Kidney (tissue), 14 donors: ENCODE data around the gene LMOD3. TPM values are rescaled to one million over a fixed set of nuclear protein-coding genes. Genes with fewer than 3 reads are reported as not detected.
A peak's percentile ranks its signal among the peaks of the same experiment; 100 is the strongest.

ENCODE experiments used
- DNase-seq, 5 donors: peaks; one replicate each; pipeline ENCODE4 v3.0.0-alpha.2; 2013 to 2020
- FAIRE-seq: peaks from 2 replicates; lab custom pipeline; 2012; peaks lifted over from hg19 to GRCh38; lab: Jason Lieb, UNC
- H3K27ac ChIP-seq, 2 donors: one replicate each; pipeline ENCODE4 v1.7.0; 2013; ENCODE audit warnings: low read depth in 2 of 2, low read length in 2 of 2, inconsistent platforms in 1 of 2
- H3K27me3 ChIP-seq: one replicate; pipeline ENCODE4 v1.7.1; 2013; ENCODE audit warnings: low read length, inconsistent platforms; ENCODE audit not compliant: control insufficient read depth, insufficient read depth
- H3K36me3 ChIP-seq, 3 donors: one replicate each; pipeline versions ENCODE4 v1.7.0 to v1.7.1; 2013; ENCODE audit warnings: low read length in 3 of 3, control low read depth in 1 of 3, inconsistent platforms in 1 of 3; ENCODE audit not compliant: insufficient read depth in 3 of 3, control insufficient read depth in 2 of 3
- H3K4me1 ChIP-seq, 3 donors: one replicate each; pipeline versions ENCODE4 v1.7.0 to v1.7.1; 2013; ENCODE audit warnings: low read length in 3 of 3, inconsistent platforms in 1 of 3, low read depth in 1 of 3; ENCODE audit not compliant: control insufficient read depth in 2 of 3, insufficient read depth in 2 of 3
- H3K4me3 ChIP-seq, 3 donors: one replicate each; pipeline versions ENCODE4 v1.7.0 to v1.8.1; 2013; ENCODE audit warnings: low read length in 3 of 3, control low read depth in 1 of 3, inconsistent platforms in 1 of 3
- H3K9ac ChIP-seq, 3 donors: one replicate each; pipeline versions ENCODE4 v1.7.0 to v1.7.1; 2013; ENCODE audit warnings: low read length in 3 of 3, control low read depth in 1 of 3, inconsistent platforms in 1 of 3
- H3K9me3 ChIP-seq, 3 donors: one replicate each; pipeline versions ENCODE4 v1.7.0 to v1.7.1; 2013; ENCODE audit warnings: low read length in 3 of 3, control low read depth in 1 of 3, inconsistent platforms in 1 of 3; ENCODE audit not compliant: control insufficient read depth in 2 of 3, insufficient read depth in 1 of 3
- intact Hi-C: fragments of 100-400 bp; cut with DNase I; formaldehyde crosslinking; loops from one replicate; pipeline ENCODE4 v1.11.1; 2022
- polyA plus RNA-seq: library from polyadenylated mRNA; stranded (reverse); fragments of 350-450 nt; fragmentation: Illumina TruSeq; extraction: RNeasy Lipid Tissue Mini Kit (QIAGEN cat#74804); gene quantifications from one replicate; pipeline ENCODE4 v1.2.3, GENCODE V29; 2014; ENCODE audit warnings: low read depth, low replicate concordance; ENCODE audit not compliant: insufficient read depth
- total RNA-seq: library from RNA; stranded (reverse); fragmentation: NEBNext Ultra II Directional; extraction: Animal tissue kit (Norgen Biotek cat#: 25700); gene quantifications from one replicate; pipeline ENCODE4 v1.2.1, GENCODE V29; 2021
- TF ChIP-seq, protein P1 (sequence below): IDR thresholded peaks from 3 replicates; pipeline ENCODE4 v1.5.1; 2012; ENCODE audit warnings: mild to moderate bottlenecking, moderate library complexity, borderline replicate concordance; ENCODE audit not compliant: insufficient read depth; ENCODE audit errors: extremely low read depth
- donor health status: control.
- donor health status: control.
- donor health status: control.
- donor health status: control.
- donor health status: control.
- donor health status: DM: yes; HTN: yes; CAD: no.
- donor health status: Normal renal cell carcinoma (clear cell type).

The LMOD3 gene
- total and polyA plus RNA-seq, 2 donors from 2014 or later: 0.09 to 0.28 TPM

DNA sequence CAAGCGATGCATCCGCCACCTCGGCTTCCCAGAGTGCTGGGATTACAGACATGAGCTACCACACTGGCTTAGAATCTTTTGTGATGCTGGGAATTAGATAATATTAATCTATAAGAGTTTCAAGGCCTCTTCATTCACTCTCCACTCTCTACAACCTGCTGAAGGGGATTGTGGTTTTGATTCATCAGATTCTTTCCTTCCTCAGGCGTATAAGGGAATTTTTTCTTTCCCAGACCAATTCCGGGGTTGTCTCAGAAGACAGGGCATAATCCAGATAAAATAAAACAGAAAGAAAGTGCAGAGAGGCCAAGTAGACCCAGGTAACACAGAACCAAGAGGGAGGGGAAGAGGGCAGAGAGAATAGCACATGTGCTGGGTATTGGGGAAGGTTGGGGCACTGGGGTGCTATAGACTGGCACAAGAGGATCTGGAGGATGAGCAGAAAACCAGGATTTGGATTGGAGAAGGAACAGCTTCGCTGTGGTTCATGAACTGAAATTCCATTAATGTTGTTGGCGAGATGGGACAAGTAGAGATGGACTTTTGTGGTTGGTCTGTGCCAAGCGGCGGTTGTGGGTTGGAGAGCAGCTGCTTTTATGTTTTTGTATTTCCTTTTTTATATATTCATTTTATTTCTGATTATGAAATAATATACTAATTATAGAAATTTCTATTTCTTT is 24.8 kb downstream of the LMOD3 start:
- H3K4me1 ChIP-seq: peaks cover 0 to 15% (median 10%) of the 10 kb centered on the region in 3 donors
- no peaks in the 10 kb centered on the region for H3K9me3 ChIP-seq
- FAIRE-seq (no peak), DNase-seq (no peak)
- no peak overlapping the region for H3K9ac ChIP-seq
- intact Hi-C loops: no loop called here
- peaks cover 0 to 9% (median 8%) of the 10 kb centered on the region in 3 donors for H3K36me3 ChIP-seq
- no peak overlapping the region for H3K27ac ChIP-seq
- H3K27me3 ChIP-seq: no peaks in the 10 kb centered on the region
- TF ChIP-seq, protein P1, sequence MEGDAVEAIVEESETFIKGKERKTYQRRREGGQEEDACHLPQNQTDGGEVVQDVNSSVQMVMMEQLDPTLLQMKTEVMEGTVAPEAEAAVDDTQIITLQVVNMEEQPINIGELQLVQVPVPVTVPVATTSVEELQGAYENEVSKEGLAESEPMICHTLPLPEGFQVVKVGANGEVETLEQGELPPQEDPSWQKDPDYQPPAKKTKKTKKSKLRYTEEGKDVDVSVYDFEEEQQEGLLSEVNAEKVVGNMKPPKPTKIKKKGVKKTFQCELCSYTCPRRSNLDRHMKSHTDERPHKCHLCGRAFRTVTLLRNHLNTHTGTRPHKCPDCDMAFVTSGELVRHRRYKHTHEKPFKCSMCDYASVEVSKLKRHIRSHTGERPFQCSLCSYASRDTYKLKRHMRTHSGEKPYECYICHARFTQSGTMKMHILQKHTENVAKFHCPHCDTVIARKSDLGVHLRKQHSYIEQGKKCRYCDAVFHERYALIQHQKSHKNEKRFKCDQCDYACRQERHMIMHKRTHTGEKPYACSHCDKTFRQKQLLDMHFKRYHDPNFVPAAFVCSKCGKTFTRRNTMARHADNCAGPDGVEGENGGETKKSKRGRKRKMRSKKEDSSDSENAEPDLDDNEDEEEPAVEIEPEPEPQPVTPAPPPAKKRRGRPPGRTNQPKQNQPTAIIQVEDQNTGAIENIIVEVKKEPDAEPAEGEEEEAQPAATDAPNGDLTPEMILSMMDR: no peak
- no peak overlapping the region for H3K4me3 ChIP-seq

DNA sequence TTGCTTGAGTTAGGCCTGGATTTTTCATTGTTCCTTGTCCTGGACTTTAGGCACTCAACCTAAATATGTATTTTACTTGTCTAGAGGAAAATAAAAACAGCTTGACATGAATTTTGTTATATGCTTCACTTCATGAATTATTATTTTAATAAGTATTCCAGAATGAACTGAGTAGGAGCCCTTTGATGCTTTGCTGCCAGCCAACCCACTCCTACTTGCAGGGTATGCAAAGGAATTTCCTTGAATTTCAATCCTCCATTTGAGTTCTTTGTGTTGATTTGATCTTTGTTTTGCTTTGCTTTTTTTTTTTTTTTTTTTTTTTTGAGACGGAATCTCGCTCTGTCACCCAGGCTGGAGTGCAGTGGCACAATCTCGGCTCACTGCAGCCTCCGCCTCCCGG is 26.1 kb downstream of the LMOD3 start:
- FAIRE-seq: no peak
- H3K9ac ChIP-seq: no peak overlapping the region
- intact Hi-C loops: no loop called here
- H3K27ac ChIP-seq: no peak overlapping the region
- H3K4me1 ChIP-seq: peaks cover 0 to 23% (median 14%) of the 10 kb centered on the region in 3 donors
- DNase-seq: no peak
- no peaks in the 10 kb centered on the region for H3K27me3 ChIP-seq
- TF ChIP-seq, protein P1: no peak
- no peaks in the 10 kb centered on the region for H3K36me3 ChIP-seq
- no peak overlapping the region for H3K4me3 ChIP-seq
- no peaks in the 10 kb centered on the region for H3K9me3 ChIP-seq

DNA sequence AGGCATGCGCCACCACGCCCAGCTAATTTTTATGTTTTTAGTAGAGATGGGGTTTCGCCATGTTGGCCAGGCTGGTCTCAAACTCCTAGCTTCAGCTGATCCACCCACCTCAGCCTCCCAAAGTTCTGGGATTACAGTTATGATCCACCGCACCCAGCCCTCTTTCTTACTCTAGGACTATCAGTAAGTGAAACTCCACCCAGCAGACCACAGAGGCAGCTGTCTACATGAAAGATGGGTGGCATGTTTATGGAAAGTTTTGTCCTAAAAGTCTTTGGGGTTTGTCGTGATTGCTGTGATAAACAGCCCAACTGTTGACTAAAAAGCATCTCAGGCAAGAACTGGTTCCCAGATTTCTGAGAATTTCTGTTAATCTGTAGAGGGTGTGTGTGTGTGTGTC is 26.8 kb downstream of the LMOD3 start:
- DNase-seq (no peak), FAIRE-seq (no peak)
- TF ChIP-seq, protein P1: no peak
- Histone ChIP-seq H3K9ac (no peak overlapping the region), H3K9me3 (no peaks in the 10 kb centered on the region), H3K27me3 (no peaks in the 10 kb centered on the region), H3K4me1 (peaks cover 0 to 23% (median 14%) of the 10 kb centered on the region in 3 donors), H3K4me3 (no peak overlapping the region), H3K36me3 (no peaks in the 10 kb centered on the region), H3K27ac (peak overlapping the region in 1 of 2 donors; percentile 10)
- intact Hi-C loops: no loop called here
